GM10248 (cell line): ENCODE results near the gene SAAL1.

Experiments used
- CTCF ChIA-PET: fragments of 300-600 bp; sonication (Branson Sonifier 250); formaldehyde crosslinking; extraction: SDS; loops from one replicate; lab custom pipeline; 2021; ENCODE audit warnings: antibody characterized with exemption; lab: Yijun Ruan, JAX
- POLR2A ChIA-PET: fragments of 350-650 bp; sonication (Branson Sonifier 250); formaldehyde crosslinking; extraction: SDS; loops from one replicate; lab custom pipeline; 2020; ENCODE audit warnings: antibody characterized with exemption; lab: Yijun Ruan, JAX
- DNase-seq: peaks from one replicate; pipeline ENCODE4 v3.0.0; 2012; ENCODE audit errors: extremely low spot score
- CTCF ChIP-seq: IDR thresholded peaks from 2 replicates; pipeline ENCODE4 v1.5.1; 2012; ENCODE audit warnings: mild to moderate bottlenecking, low read depth; ENCODE audit errors: extremely low read depth, missing control alignments, control extremely low read depth

SAAL1 gene

GRCh38 chr11:18036456-18036855 is 69.4 kb downstream of the SAAL1 start:
- no peak for DNase-seq
- POLR2A ChIA-PET, result no interaction called here
- CTCF ChIA-PET, result no interaction called here
- no peak for TF ChIP-seq CTCF
